Measurements from ENCODE around the gene DRAXIN.

GRCh38 chr1:11674488-11674887 is 17.0 kb upstream of the DRAXIN start:
- TF ChIP-seq CTCF (IDR thresholded peaks at IDR 0.05) (no peak), POLR2A (IDR thresholded peaks at IDR 0.05) (no peak), POLR2AphosphoS5 (IDR thresholded peaks at IDR 0.05) (no peak)
